ENCODE measurements around the gene CREB3L2.

DNA sequence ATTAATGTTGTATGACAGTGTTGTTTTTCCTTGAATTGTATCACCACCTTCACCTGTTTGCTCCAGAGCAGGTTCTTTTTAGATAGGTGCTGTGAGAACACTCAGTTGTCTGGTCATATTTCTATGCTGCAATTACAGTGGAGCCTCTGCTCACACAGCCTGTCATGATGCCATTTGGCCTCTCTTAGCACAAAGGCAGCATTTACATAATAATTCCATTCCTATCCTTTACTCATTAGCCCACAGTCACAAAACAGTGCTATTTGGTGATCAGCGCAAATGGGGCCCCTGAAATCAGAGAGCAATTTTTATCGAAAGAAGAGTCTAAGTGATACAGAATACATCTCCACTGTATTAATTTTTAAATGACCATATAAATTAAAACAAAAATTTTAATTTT, 141.3 kb downstream of the CREB3L2 start:
- TF ChIP-seq, protein P1, sequence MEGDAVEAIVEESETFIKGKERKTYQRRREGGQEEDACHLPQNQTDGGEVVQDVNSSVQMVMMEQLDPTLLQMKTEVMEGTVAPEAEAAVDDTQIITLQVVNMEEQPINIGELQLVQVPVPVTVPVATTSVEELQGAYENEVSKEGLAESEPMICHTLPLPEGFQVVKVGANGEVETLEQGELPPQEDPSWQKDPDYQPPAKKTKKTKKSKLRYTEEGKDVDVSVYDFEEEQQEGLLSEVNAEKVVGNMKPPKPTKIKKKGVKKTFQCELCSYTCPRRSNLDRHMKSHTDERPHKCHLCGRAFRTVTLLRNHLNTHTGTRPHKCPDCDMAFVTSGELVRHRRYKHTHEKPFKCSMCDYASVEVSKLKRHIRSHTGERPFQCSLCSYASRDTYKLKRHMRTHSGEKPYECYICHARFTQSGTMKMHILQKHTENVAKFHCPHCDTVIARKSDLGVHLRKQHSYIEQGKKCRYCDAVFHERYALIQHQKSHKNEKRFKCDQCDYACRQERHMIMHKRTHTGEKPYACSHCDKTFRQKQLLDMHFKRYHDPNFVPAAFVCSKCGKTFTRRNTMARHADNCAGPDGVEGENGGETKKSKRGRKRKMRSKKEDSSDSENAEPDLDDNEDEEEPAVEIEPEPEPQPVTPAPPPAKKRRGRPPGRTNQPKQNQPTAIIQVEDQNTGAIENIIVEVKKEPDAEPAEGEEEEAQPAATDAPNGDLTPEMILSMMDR (IDR thresholded peaks at IDR 0.05): no peak
- TF ChIP-seq POLR2A (IDR thresholded peaks at IDR 0.05) (no peak), POLR2AphosphoS5 (IDR thresholded peaks at IDR 0.05) (no peak), EP300 (IDR thresholded peaks at IDR 0.05) (no peak)

All from suprapubic skin (tissue), 4 donors.